Gastrocnemius medialis (tissue), 4 donors: ENCODE results near the gene KLK4.

Experiments
- CTCF ChIP-seq, 5 experiments: fragments of 450-650 bp in 3 of 5; fragments of 200-600 bp in 2 of 5; sonication (generic) in 2 of 5; IDR thresholded peaks in 4 of 5; conservative IDR thresholded peaks in 1 of 5; 1 replicate in 4 of 5; 2 replicates in 1 of 5; pipeline ENCODE4 v1.5.1; 2016 to 2019; ENCODE audit warnings: antibody characterized with exemption in 5 of 5, mild to moderate bottlenecking in 3 of 5, moderate library complexity in 3 of 5
- POLR2A ChIP-seq, 2 donors: fragments of 450-650 bp; IDR thresholded peaks; one replicate each; pipeline ENCODE4 v1.6.1; 2017; ENCODE audit warnings: antibody characterized with exemption in 2 of 2, mild to moderate bottlenecking in 2 of 2, moderate library complexity in 2 of 2

- TF ChIP-seq CTCF (IDR thresholded peaks at IDR 0.05 in 4 of 5, conservative IDR thresholded peaks at IDR 0.05 in 1 of 5) (no peak), POLR2A (IDR thresholded peaks at IDR 0.05) (no peak)
Measured at GRCh38 chr19:50916069-50916468, 4.9 kb upstream of the KLK4 start.
